Measurements from ENCODE around the gene LTBR. TPM values are rescaled to one million over a fixed set of nuclear protein-coding genes. Genes with fewer than 3 reads are reported as not detected.
A peak's percentile ranks its signal among the peaks of the same experiment; 100 is the strongest.

LTBR gene
- total RNA-seq, 1 donor: 121 TPM

DNA sequence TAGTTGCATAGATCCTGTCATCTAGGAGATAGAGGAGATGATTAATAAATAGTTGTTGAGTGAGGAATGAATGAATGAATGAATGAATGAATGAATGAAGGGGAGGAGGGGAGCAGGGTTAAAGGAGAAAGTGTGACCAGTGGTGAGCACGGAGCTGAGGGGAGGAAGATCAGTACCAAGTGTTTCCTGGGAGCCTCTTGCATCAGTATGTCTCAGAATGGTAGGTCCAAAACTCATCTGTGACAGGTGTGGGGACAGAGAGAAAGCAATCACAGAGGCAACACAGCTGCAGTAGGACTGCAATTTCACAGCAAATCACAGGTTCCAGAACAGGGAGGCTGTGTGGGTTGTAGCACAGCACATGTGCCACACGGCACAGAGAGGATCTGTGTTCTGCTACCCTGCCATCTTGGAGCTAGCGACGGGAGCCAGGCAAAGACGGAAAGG is 27.6 kb upstream of the LTBR start:
- no peak overlapping the region for H2AFZ ChIP-seq (ENCODE audit: low read length)
- H3K4me3 ChIP-seq (ENCODE audit: insufficient read depth, low read length): no peak overlapping the region
- no peak overlapping the region for H3K27ac ChIP-seq (ENCODE audit: low read depth, low read length)
- DNase-seq (ENCODE audit: insufficient read length, low spot score, missing footprints): peak; percentile 67
- no peaks in the 10 kb centered on the region for H3K9me3 ChIP-seq (ENCODE audit: low read depth, low read length)
- H4K20me1 ChIP-seq (ENCODE audit: insufficient read depth, low read length): no peaks in the 10 kb centered on the region
- no peaks in the 10 kb centered on the region for H3K79me2 ChIP-seq (ENCODE audit: insufficient read depth, low read length)
- peaks cover 2% of the 10 kb centered on the region for H3K27me3 ChIP-seq (ENCODE audit: insufficient read depth, low read length)
- no peak for TF ChIP-seq CTCF (IDR thresholded peaks at IDR 0.05; ENCODE audit: extremely low read depth, low read depth, low read length)
- no peak overlapping the region for H3K4me2 ChIP-seq (ENCODE audit: insufficient read depth, low read length)
- H3K4me1 ChIP-seq (ENCODE audit: insufficient read depth, low read length): no peaks in the 10 kb centered on the region
- no peaks in the 10 kb centered on the region for H3K36me3 ChIP-seq (ENCODE audit: insufficient read depth, low read length)

DNA sequence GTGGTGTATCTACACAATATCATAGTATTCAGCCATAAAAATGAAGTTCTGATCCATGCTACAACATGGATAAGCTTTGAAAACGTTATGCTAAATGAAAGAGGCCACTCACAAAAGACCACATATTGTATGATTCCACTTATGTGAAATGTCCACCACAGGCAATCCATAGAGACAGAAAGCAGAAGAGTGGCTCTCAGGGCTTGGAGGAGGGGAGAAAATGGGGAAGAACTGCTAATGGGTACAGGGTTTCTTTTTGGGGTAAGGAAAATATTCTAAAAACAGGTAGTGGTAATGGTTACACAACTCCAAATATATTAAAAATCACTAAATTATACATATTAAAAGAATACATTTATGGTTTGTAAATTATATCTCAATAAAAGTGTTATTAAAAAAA is 25.1 kb upstream of the LTBR start:
- Histone ChIP-seq H3K4me2 (ENCODE audit: insufficient read depth, low read length) (no peak overlapping the region), H3K4me1 (ENCODE audit: insufficient read depth, low read length) (peaks cover 10% of the 10 kb centered on the region), H3K79me2 (ENCODE audit: insufficient read depth, low read length) (no peaks in the 10 kb centered on the region), H4K20me1 (ENCODE audit: insufficient read depth, low read length) (no peaks in the 10 kb centered on the region), H3K27ac (ENCODE audit: low read depth, low read length) (no peak overlapping the region), H3K36me3 (ENCODE audit: insufficient read depth, low read length) (no peaks in the 10 kb centered on the region), H2AFZ (ENCODE audit: low read length) (no peak overlapping the region), H3K27me3 (ENCODE audit: insufficient read depth, low read length) (peaks cover 2% of the 10 kb centered on the region), H3K9me3 (ENCODE audit: low read depth, low read length) (no peaks in the 10 kb centered on the region), H3K4me3 (ENCODE audit: insufficient read depth, low read length) (no peak overlapping the region)
- DNase-seq (ENCODE audit: insufficient read length, low spot score, missing footprints): no peak
- TF ChIP-seq CTCF (IDR thresholded peaks at IDR 0.05; ENCODE audit: extremely low read depth, low read depth, low read length): no peak

DNA sequence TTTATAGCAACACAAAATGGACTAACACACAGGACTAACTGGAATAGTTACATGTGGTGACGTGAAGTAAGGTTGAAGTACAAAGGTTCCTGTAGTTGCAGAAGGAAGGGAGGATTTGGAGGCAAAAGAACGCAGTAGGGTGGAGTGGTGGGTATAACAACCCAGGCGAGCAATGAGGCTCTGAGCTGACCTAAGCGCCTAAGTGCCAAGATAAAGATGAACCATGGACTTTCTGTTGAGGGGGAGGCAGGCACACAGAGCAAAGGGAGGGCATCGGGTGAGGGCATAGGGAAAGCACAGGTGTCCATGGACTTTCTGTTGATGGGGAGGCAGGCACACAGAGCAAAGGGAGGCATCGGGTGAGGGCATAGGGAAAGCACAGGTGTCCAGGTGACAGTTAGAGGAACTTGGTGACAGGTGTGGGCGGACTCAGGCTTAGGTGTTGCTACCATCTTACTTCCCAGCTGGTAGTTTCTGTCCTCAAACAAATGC is 23.8 kb upstream of the LTBR start:
- no peak overlapping the region for H3K4me3 ChIP-seq (ENCODE audit: insufficient read depth, low read length)
- no peaks in the 10 kb centered on the region for H3K36me3 ChIP-seq (ENCODE audit: insufficient read depth, low read length)
- H4K20me1 ChIP-seq (ENCODE audit: insufficient read depth, low read length): no peaks in the 10 kb centered on the region
- H2AFZ ChIP-seq (ENCODE audit: low read length): no peak overlapping the region
- no peak for TF ChIP-seq CTCF (IDR thresholded peaks at IDR 0.05; ENCODE audit: extremely low read depth, low read depth, low read length)
- no peaks in the 10 kb centered on the region for H3K9me3 ChIP-seq (ENCODE audit: low read depth, low read length)
- no peak overlapping the region for H3K4me2 ChIP-seq (ENCODE audit: insufficient read depth, low read length)
- peaks cover 2% of the 10 kb centered on the region for H3K27me3 ChIP-seq (ENCODE audit: insufficient read depth, low read length)
- DNase-seq (ENCODE audit: insufficient read length, low spot score, missing footprints): peak; percentile 39
- no peak overlapping the region for H3K27ac ChIP-seq (ENCODE audit: low read depth, low read length)
- H3K79me2 ChIP-seq (ENCODE audit: insufficient read depth, low read length): no peaks in the 10 kb centered on the region
- peaks cover 10% of the 10 kb centered on the region for H3K4me1 ChIP-seq (ENCODE audit: insufficient read depth, low read length)

DNA sequence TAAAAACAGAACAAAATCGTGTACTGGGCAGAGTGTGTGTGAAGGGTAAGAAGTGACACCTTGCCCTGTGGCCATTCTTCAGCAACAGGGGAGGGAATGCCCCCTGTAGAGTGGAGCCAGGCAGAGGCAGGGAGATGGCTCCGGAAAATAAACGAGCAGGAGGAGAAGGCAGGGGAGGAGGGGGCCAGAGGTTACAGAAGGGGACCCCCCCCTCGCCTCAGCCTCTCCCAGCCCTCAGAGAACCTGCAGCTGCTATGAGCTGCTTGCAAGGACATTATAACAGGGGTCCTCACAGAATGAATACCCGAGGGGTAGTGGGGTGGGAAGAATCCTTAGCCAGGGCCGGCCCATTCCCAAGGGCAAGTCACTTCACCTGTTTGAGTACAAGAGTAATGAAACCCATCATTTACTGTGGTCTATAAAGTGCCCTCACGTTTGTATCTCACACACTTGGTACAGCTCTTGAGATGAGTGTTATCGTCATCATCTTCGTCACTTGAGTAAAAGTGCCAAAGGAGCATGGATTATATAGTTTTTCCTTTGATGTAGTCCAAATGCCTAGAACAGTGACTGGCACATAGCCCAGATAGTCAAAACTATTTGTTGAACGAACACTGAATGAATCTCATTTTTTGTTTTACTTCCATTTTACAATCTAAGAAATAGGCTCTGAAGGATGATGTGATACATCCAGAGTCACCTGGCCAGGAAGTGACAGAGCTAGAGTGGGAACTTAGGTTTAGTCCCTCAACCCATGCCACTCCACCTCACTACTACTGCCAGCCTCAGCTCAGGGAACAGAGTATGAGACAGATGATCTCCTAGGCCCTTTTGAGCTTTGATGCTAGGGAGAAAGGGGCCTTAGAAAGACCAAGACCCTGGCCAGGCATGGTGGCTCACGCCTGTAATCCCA is 23.1 kb upstream of the LTBR start:
- H3K9me3 ChIP-seq (ENCODE audit: low read depth, low read length): no peaks in the 10 kb centered on the region
- no peak for TF ChIP-seq CTCF (IDR thresholded peaks at IDR 0.05; ENCODE audit: extremely low read depth, low read depth, low read length)
- H3K4me1 ChIP-seq (ENCODE audit: insufficient read depth, low read length): peaks cover 10% of the 10 kb centered on the region
- no peaks in the 10 kb centered on the region for H4K20me1 ChIP-seq (ENCODE audit: insufficient read depth, low read length)
- H2AFZ ChIP-seq (ENCODE audit: low read length): no peak overlapping the region
- no peaks in the 10 kb centered on the region for H3K79me2 ChIP-seq (ENCODE audit: insufficient read depth, low read length)
- peaks cover under 1% of the 10 kb centered on the region for H3K27me3 ChIP-seq (ENCODE audit: insufficient read depth, low read length)
- no peak overlapping the region for H3K27ac ChIP-seq (ENCODE audit: low read depth, low read length)
- H3K36me3 ChIP-seq (ENCODE audit: insufficient read depth, low read length): no peaks in the 10 kb centered on the region
- peak; percentile 71 for DNase-seq (ENCODE audit: insufficient read length, low spot score, missing footprints)
- no peak overlapping the region for H3K4me3 ChIP-seq (ENCODE audit: insufficient read depth, low read length)
- H3K4me2 ChIP-seq (ENCODE audit: insufficient read depth, low read length): no peak overlapping the region
